NCI-H748 treated with DMSO at 0.1 percent for 48 hours (cell line): Measurements from ENCODE around the gene BAIAP2L2.
"Not testable (repeated sequence)": the region's sequence is repeated elsewhere in the genome, so short reads cannot be mapped to it uniquely, and the experiment has no call there.

Experiments
- DNase-seq: peaks from one replicate; lab custom pipeline; 2025; lab: John Stamatoyannopoulos, UW

BAIAP2L2 gene

DNA sequence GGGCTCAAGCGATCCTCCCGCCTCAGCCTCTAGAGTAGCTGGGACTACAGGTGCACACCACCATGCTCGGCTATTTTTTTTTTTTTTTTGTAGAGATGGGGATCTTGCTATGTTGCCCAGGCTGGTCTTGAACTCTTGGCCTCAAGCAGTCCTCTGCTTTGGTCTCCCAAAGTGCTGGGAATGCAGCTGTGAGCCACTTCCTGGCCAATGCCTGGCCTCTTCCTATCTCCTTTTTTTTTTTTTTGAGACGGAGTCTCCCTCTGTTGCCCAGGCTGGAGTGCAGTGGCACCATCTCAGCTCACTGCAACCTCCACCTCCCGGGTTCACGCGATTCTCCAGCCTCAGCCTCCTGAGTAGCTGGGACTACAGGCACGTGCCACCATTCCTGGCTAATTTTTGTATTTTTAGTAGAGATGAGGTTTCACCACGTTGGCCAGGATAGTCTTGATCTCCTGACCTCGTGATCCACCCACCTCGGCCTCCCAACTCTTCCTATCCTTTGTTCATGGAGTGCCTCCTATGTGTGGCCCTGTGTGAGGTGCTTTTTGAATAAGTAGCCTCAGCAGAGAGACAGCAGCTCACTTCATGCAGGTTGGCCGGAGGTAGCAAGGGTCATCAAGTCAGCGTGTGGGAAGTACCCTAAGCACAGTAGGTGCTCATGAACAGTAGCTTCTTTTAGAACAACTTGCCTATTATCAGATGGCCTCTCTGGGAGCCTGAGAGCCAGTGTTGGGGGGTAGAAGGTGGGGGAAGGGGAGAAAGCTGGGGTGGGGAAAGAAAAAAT is 72.9 kb downstream of the BAIAP2L2 start:
- not testable (repeated sequence) for DNase-seq

DNA sequence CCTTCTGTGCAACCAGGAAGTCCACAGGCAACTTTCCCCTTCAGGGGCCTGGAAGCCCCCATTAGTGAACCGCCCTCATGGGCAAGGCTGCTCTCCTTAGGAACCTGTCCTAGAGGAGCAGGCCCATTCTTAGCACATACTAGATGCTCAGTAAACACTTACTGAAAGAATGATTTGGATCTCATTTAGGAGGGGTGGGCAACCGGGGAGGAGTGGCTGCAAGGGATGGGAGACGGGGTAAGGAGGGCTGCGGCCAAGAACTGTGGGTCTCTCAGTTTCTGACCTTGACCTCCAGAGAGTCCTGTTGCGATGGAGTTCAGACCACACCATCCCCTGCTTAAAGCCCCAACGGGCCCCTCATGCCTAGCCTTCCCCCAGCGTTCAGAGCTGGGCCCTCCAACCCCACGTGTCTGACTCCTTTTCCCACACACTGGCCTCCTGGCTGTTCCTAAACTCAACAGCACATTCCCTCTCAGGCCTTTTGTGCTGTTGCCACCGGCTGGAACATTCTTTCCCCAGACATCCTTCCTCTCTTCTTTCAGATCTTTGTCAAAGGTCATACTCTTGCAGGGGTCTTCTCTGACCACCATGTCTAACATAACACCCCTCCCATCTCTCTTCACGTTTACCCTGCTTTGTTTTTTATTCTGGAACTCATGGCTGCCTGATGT is 74.0 kb downstream of the BAIAP2L2 start:
- no peak for DNase-seq

DNA sequence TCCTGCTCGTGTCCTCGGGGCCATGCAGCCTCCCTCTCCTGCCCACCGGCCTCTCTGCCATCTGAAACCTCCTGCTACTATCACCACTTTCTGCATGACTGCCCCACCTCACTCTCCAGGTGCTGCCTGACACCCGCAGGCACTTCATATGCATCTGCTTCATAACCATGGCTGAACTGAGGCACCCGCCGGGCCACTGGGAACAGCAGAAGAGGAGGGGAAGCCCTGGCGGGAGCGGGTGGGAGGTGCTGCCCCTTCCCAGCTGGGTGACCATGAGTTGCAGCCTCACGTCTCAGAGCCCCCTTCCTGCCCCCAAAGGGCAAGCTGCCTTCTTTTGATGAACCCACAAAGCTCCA is 75.0 kb downstream of the BAIAP2L2 start:
- no peak for DNase-seq
